Liver (tissue), 9 donors: Measurements from ENCODE around the gene GUCA1A. TPM values are rescaled to one million over a fixed set of nuclear protein-coding genes. Genes with fewer than 3 reads are reported as not detected.
A peak's percentile ranks its signal among the peaks of the same experiment; 100 is the strongest.
"Not testable (repeated sequence)": the region's sequence is repeated elsewhere in the genome, so short reads cannot be mapped to it uniquely, and the experiment has no call there.

ENCODE experiments used
- DNase-seq: peaks from one replicate; pipeline ENCODE4 v3.0.0-alpha.2; 2017; ENCODE audit warnings: low spot score
- H3K27ac ChIP-seq, 2 donors: one replicate each; pipeline ENCODE4 v1.7.0; 2013; ENCODE audit warnings: inconsistent platforms in 2 of 2, low read length in 2 of 2, control low read depth in 1 of 2, low read depth in 1 of 2, mild to moderate bottlenecking in 1 of 2
- H3K27me3 ChIP-seq, 4 donors: one replicate each; pipeline versions ENCODE4 v1.6.1 to v1.7.0; 2013; ENCODE audit warnings: low read length in 3 of 4, inconsistent platforms in 1 of 4, mild to moderate bottlenecking in 1 of 4, moderate library complexity in 1 of 4; ENCODE audit not compliant: control insufficient read depth in 4 of 4, insufficient read depth in 4 of 4
- H3K36me3 ChIP-seq, 4 donors: one replicate each; pipeline versions ENCODE4 v1.6.1 to v1.7.0; 2013; ENCODE audit warnings: low read length in 3 of 4, mild to moderate bottlenecking in 3 of 4, low read depth in 1 of 4, moderate library complexity in 1 of 4; ENCODE audit not compliant: control insufficient read depth in 4 of 4, insufficient read depth in 3 of 4
- H3K4me1 ChIP-seq, 4 donors: one replicate each; pipeline versions ENCODE4 v1.6.1 to v1.7.0; 2013; ENCODE audit warnings: low read length in 3 of 4, mild to moderate bottlenecking in 3 of 4, moderate library complexity in 1 of 4; ENCODE audit not compliant: control insufficient read depth in 4 of 4, insufficient read depth in 4 of 4
- H3K4me3 ChIP-seq, 3 donors: one replicate each; pipeline versions ENCODE4 v1.6.1 to v1.7.0; 2013; ENCODE audit warnings: low read length in 3 of 3, control low read depth in 1 of 3, low read depth in 1 of 3, mild to moderate bottlenecking in 1 of 3
- H3K9ac ChIP-seq, 2 donors: one replicate each; pipeline ENCODE4 v1.7.0; 2013; ENCODE audit warnings: low read length in 2 of 2, mild to moderate bottlenecking in 2 of 2, moderate library complexity in 2 of 2, control low read depth in 1 of 2, low read depth in 1 of 2
- H3K9me3 ChIP-seq, 4 donors: one replicate each; pipeline versions ENCODE4 v1.6.1 to v1.7.0; 2013; ENCODE audit warnings: low read length in 3 of 4; ENCODE audit not compliant: control insufficient read depth in 4 of 4
- EGR1 ChIP-seq, 2 donors: IDR thresholded peaks; 2 replicates each; pipeline ENCODE4 v1.6.1; 2016 to 2018; ENCODE audit warnings: antibody characterized with exemption in 2 of 2, low read depth in 2 of 2
- FOXA1 ChIP-seq: IDR thresholded peaks from 2 replicates; pipeline ENCODE4 v1.6.1; 2016; ENCODE audit warnings: antibody characterized with exemption
- FOXA2 ChIP-seq: IDR thresholded peaks from 2 replicates; pipeline ENCODE4 v1.6.1; 2016; ENCODE audit warnings: antibody characterized with exemption
- GABPA ChIP-seq, 2 donors: IDR thresholded peaks in 1 of 2; conservative IDR thresholded peaks in 1 of 2; 2 replicates each; pipeline ENCODE4 v1.6.1; 2016; ENCODE audit warnings: antibody characterized with exemption in 2 of 2, mild to moderate bottlenecking in 1 of 2, moderate library complexity in 1 of 2
- HNF4A ChIP-seq, 2 donors: conservative IDR thresholded peaks; 2 replicates each; pipeline ENCODE4 v1.6.1; 2016; ENCODE audit warnings: antibody characterized with exemption in 2 of 2, mild to moderate bottlenecking in 2 of 2
- HNF4G ChIP-seq: IDR thresholded peaks from 2 replicates; pipeline ENCODE4 v1.6.1; 2016; ENCODE audit warnings: antibody characterized with exemption
- JUND ChIP-seq, 2 donors: IDR thresholded peaks; 2 replicates each; pipeline ENCODE4 v1.6.1; 2016; ENCODE audit warnings: antibody characterized with exemption in 2 of 2
- NR2F2 ChIP-seq: IDR thresholded peaks from 2 replicates; pipeline ENCODE4 v1.6.1; 2016; ENCODE audit warnings: antibody characterized with exemption
- RAD21 ChIP-seq, 2 donors: IDR thresholded peaks; 2 replicates each; pipeline ENCODE4 v1.6.1; 2016; ENCODE audit warnings: antibody characterized with exemption in 2 of 2, mild to moderate bottlenecking in 2 of 2
- RXRA ChIP-seq, 2 donors: IDR thresholded peaks; 2 replicates each; pipeline ENCODE4 v1.6.1; 2017 to 2018; ENCODE audit warnings: antibody characterized with exemption in 2 of 2, mild to moderate bottlenecking in 1 of 2
- SP1 ChIP-seq: IDR thresholded peaks from 2 replicates; pipeline ENCODE4 v1.6.1; 2018; ENCODE audit warnings: antibody characterized with exemption, mild to moderate bottlenecking
- TAF1 ChIP-seq: conservative IDR thresholded peaks from 2 replicates; pipeline ENCODE4 v1.6.1; 2016; ENCODE audit warnings: antibody characterized with exemption, mild to moderate bottlenecking
- YY1 ChIP-seq: IDR thresholded peaks from 2 replicates; pipeline ENCODE4 v1.6.1; 2016; ENCODE audit warnings: antibody characterized with exemption, mild to moderate bottlenecking
- WGBS: extraction: QIAGEN DNeasy Blood & Tissue Kit; methylation state at CpG from one replicate; pipeline ENCODE4 v1.1.7; 2013; 5-methylcytosine and 5-hydroxymethylcytosine counted together
- polyA plus RNA-seq, 2 donors: library from polyadenylated mRNA; stranded (reverse) in 1 of 2; unstranded in 1 of 2; fragments of 200-250 nt in 1 of 2; fragments of >200 nt in 1 of 2; fragmentation: Nextera tagmentation in 1 of 2; extraction: Ambion mirVana in 1 of 2; gene quantifications; one replicate each; pipeline versions ENCODE4 v1.2.1 to v1.2.3, GENCODE V29; 2013 to 2015
- total RNA-seq, 2 donors: library from RNA; depleted of rRNA; stranded (reverse); fragments of >200 nt; gene quantifications; one replicate each; pipeline ENCODE4 v1.2.3, GENCODE V29; 2014
- TF ChIP-seq, protein P1 (sequence below): IDR thresholded peaks from 2 replicates; pipeline ENCODE4 v1.6.1; 2016; ENCODE audit warnings: antibody characterized with exemption
- TF ChIP-seq, protein P2 (sequence below): IDR thresholded peaks from 2 replicates; pipeline ENCODE4 v1.6.1; 2016; ENCODE audit warnings: antibody characterized with exemption, mild to moderate bottlenecking
- TF ChIP-seq, protein P3 (sequence below): IDR thresholded peaks from 2 replicates; pipeline ENCODE4 v1.6.1; 2016; ENCODE audit warnings: antibody characterized with exemption
- TF ChIP-seq, protein P4 (sequence below): fragments of 150-350 bp; IDR thresholded peaks from 2 replicates; pipeline ENCODE4 v1.5.1; 2017; ENCODE audit warnings: improper control_type of control experiment, low read depth, low read length; ENCODE audit not compliant: missing input control
- donor health status: healthy.
- donor health status: healthy.
- donor health status: healthy.
- donor health status: healthy.
- donor health status: healthy.

Gene GUCA1A
- total and polyA plus RNA-seq, 4 donors = not detected

DNA sequence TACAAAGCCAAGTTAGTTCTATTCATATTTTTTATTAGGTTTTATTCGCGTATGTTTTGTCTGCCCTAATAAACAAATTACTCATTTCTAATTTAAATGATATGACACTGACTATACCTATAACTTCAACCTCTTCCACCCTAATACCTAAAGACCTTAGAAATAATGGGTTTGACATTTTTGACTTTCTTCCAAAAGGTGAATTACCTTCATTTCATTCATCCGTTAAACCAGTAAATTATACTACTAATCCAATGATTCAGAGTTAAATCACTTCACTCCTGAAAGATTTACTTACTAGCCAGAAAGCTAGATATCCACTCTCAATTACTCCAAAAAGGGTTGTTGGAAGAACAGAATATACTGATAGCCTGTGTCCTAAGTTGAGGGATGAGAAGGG lies 39.3 kb downstream of the GUCA1A start:
- Histone ChIP-seq H3K36me3 (peaks cover 7 to 29% (median 22%) of the 10 kb centered on the region in 4 donors), H3K4me3 (no peak overlapping the region), H3K4me1 (peaks cover 13 to 45% (median 38%) of the 10 kb centered on the region in 4 donors), H3K27me3 (no peaks in the 10 kb centered on the region), H3K9me3 (no peaks in the 10 kb centered on the region), H3K9ac (peak overlapping the region; percentile 28 to 47), H3K27ac (no peak overlapping the region)
- WGBS = 79% methylated on average over 3 of the region's 3 CpGs
- TF ChIP-seq RXRA (IDR thresholded peaks at IDR 0.05) (no peak), TAF1 (no peak), YY1 (no peak)
- TF ChIP-seq, protein P1, sequence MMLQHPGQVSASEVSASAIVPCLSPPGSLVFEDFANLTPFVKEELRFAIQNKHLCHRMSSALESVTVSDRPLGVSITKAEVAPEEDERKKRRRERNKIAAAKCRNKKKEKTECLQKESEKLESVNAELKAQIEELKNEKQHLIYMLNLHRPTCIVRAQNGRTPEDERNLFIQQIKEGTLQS = no peak
- TF ChIP-seq, protein P2, sequence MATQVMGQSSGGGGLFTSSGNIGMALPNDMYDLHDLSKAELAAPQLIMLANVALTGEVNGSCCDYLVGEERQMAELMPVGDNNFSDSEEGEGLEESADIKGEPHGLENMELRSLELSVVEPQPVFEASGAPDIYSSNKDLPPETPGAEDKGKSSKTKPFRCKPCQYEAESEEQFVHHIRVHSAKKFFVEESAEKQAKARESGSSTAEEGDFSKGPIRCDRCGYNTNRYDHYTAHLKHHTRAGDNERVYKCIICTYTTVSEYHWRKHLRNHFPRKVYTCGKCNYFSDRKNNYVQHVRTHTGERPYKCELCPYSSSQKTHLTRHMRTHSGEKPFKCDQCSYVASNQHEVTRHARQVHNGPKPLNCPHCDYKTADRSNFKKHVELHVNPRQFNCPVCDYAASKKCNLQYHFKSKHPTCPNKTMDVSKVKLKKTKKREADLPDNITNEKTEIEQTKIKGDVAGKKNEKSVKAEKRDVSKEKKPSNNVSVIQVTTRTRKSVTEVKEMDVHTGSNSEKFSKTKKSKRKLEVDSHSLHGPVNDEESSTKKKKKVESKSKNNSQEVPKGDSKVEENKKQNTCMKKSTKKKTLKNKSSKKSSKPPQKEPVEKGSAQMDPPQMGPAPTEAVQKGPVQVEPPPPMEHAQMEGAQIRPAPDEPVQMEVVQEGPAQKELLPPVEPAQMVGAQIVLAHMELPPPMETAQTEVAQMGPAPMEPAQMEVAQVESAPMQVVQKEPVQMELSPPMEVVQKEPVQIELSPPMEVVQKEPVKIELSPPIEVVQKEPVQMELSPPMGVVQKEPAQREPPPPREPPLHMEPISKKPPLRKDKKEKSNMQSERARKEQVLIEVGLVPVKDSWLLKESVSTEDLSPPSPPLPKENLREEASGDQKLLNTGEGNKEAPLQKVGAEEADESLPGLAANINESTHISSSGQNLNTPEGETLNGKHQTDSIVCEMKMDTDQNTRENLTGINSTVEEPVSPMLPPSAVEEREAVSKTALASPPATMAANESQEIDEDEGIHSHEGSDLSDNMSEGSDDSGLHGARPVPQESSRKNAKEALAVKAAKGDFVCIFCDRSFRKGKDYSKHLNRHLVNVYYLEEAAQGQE = no peak
- DNase-seq = no peak

DNA sequence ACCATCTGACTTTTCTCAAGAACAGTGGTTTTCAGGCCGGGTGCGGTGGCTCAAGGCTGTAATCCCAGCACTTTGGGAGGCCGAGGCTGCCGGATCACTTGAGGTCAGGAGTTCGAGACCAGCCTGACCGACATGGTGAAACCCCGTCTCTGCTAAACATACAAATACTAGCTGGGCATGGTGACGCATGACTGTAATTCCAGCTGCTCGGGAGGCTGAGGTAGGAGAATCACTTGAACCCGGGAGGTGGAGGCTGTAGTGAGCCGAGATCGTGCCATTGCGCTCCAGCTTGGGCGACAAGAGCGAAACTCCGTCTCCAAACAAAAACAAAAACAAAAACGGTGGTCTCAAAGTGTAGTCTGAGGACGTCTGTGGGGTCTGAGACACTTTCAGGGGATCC lies 43.3 kb downstream of the GUCA1A start:
- H3K9me3 ChIP-seq, DNase-seq, H3K27ac ChIP-seq, H3K27me3 ChIP-seq: not testable (repeated sequence)
- 80% methylated on average over 18 of the region's 18 CpGs for WGBS
- Histone ChIP-seq H3K36me3 (peaks cover 0 to 11% (median 9%) of the 10 kb centered on the region in 4 donors), H3K9ac (peak overlapping the region in 1 of 2 donors; percentile 96), H3K4me3 (peak overlapping the region in 1 of 3 donors; percentile 96), H3K4me1 (peaks cover 5 to 34% (median 27%) of the 10 kb centered on the region in 4 donors)

DNA sequence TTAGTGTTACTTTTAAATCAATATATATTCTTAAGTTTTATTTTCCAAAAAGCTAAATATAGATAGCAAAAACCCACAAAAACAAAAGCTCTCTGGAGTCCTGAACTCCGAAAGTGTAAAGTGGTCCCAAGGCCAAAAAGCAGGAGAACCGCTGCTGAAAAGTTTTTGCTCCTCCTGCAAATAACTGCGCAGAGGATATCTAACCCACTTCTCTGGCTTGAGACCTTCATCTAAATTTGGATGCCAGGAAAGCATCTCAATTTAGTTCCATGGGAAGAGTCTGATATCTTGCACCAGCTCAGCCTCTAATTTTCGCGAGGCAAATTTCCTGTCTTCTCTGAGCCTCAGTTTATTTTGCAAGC lies 44.0 kb downstream of the GUCA1A start:
- peak overlapping the region; percentile 77 to 80 for H3K27ac ChIP-seq
- no peak for TF ChIP-seq NR2F2
- TF ChIP-seq TAF1 = no peak
- TF ChIP-seq SP1 = no peak
- no peak for TF ChIP-seq JUND (IDR thresholded peaks at IDR 0.05)
- TF ChIP-seq, protein P3, sequence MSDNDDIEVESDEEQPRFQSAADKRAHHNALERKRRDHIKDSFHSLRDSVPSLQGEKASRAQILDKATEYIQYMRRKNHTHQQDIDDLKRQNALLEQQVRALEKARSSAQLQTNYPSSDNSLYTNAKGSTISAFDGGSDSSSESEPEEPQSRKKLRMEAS = no peak
- TF ChIP-seq, protein P4, sequence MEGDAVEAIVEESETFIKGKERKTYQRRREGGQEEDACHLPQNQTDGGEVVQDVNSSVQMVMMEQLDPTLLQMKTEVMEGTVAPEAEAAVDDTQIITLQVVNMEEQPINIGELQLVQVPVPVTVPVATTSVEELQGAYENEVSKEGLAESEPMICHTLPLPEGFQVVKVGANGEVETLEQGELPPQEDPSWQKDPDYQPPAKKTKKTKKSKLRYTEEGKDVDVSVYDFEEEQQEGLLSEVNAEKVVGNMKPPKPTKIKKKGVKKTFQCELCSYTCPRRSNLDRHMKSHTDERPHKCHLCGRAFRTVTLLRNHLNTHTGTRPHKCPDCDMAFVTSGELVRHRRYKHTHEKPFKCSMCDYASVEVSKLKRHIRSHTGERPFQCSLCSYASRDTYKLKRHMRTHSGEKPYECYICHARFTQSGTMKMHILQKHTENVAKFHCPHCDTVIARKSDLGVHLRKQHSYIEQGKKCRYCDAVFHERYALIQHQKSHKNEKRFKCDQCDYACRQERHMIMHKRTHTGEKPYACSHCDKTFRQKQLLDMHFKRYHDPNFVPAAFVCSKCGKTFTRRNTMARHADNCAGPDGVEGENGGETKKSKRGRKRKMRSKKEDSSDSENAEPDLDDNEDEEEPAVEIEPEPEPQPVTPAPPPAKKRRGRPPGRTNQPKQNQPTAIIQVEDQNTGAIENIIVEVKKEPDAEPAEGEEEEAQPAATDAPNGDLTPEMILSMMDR = no peak
- TF ChIP-seq RAD21 (IDR thresholded peaks at IDR 0.05) = no peak
- no peak for TF ChIP-seq YY1
- TF ChIP-seq, protein P1 = no peak
- TF ChIP-seq, protein P2 = no peak
- TF ChIP-seq GABPA (IDR thresholded peaks at IDR 0.05 in 1 of 2, conservative IDR thresholded peaks at IDR 0.05 in 1 of 2) = no peak
- TF ChIP-seq HNF4A (conservative IDR thresholded peaks at IDR 0.05) = no peak
- TF ChIP-seq FOXA2 = no peak
- no peak for TF ChIP-seq RXRA (IDR thresholded peaks at IDR 0.05)
- TF ChIP-seq EGR1 (IDR thresholded peaks at IDR 0.05; ENCODE audit: low read depth in 2 of 2) = no peak
- TF ChIP-seq FOXA1 = no peak
- no peak for TF ChIP-seq HNF4G

More for the DNA sequence above, 44.0 kb downstream of the GUCA1A start:
- 1% methylated on average over 5 of the region's 5 CpGs for WGBS
- H3K36me3 ChIP-seq = peaks cover 0 to 11% (median 9%) of the 10 kb centered on the region in 4 donors
- H3K9ac ChIP-seq = peak overlapping the region; percentile 96
- no peak for DNase-seq
- peak overlapping the region; percentile 86 to 96 (median 90) for H3K4me3 ChIP-seq
- H3K4me1 ChIP-seq = peaks cover 3 to 27% (median 21%) of the 10 kb centered on the region in 4 donors
- H3K9me3 ChIP-seq = no peaks in the 10 kb centered on the region
- no peaks in the 10 kb centered on the region for H3K27me3 ChIP-seq
